ENCODE data around the gene INPP5A. TPM values are rescaled to one million over a fixed set of nuclear protein-coding genes. Genes with fewer than 3 reads are reported as not detected.

INPP5A gene
- total and polyA plus RNA-seq, 2 of the 13 experiments (the other 11 are each of a cell fraction or from before 2014, with no cell fraction given): 17.5 to 37.9 TPM

DNA sequence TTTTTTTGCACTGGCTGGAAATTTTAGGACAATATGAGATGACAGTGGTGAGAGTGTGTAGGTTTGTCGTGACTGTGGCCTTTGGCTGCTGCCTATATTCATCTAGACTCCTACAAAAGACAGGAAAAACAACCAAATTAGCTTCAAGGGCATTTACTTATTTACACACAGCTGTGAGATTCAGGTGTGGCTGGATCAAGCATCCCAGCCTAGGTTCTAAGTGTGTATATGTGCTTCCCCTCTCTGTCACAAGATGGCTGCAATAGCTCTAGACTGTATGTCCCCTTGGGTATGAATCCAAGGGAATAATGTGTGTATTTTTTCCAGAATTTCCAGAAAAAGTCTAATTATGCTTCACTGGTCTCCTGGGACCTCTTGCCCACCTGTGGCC lies 25.5 kb upstream of the INPP5A start:
- H3K4me2 ChIP-seq (ENCODE audit: low read depth, low read length): no peak overlapping the region
- H3K4me1 ChIP-seq (ENCODE audit: insufficient read depth, low read length): peaks cover 25% of the 10 kb centered on the region
- POLR2A ChIA-PET: no interaction called here
- ATAC-seq: no peak
- no peak overlapping the region for H3K9ac ChIP-seq (ENCODE audit: insufficient read depth, low read depth, low read length)
- no peak overlapping the region for H3K27ac ChIP-seq (ENCODE audit: extremely low read length, insufficient read depth, low read length)
- no peaks in the 10 kb centered on the region for H3K36me3 ChIP-seq (replicated peaks in 1 of 2; ENCODE audit: control insufficient read depth in 1 of 2, insufficient read depth in 2 of 2, low read length in 2 of 2)
- H3K4me3 ChIP-seq (replicated peaks in 1 of 3; ENCODE audit: insufficient read depth in 1 of 3, low read depth in 2 of 3, low read length in 3 of 3): no peak overlapping the region
- intact Hi-C loops (cut with micrococcal nuclease; ENCODE audit: unreplicated experiment) (no loop called here), in situ Hi-C loops (cut with HindIII; ENCODE audit: extremely low pct_ligation_motif_present, low pct_unique_long_range_greater_than_20kb) (no loop called here)
- peaks cover 7 to 38% of the 10 kb centered on the region in 2 experiments; a peak in 4 of 5 replicates for H3K27me3 ChIP-seq (ENCODE audit: control insufficient read depth in 1 of 2, insufficient read depth in 2 of 2, low read length in 2 of 2)
- DNase-seq (ENCODE audit: low spot score): no peak
- WGBS (ENCODE audit: low lambda C conversion rate): 12% methylated on average over 1 of the region's 1 CpG
- FAIRE-seq: no peak
- no TSS peak for BruUV-seq (replicated peaks)
- H3K79me2 ChIP-seq (ENCODE audit: insufficient read depth, low read length): no peaks in the 10 kb centered on the region
- no peak overlapping the region for H2AFZ ChIP-seq (ENCODE audit: low read length)
- no peaks in the 10 kb centered on the region for H3K9me3 ChIP-seq (ENCODE audit: low read length)
- 0 out of 2 replicates have a peak, but pooled peaks cover 5% of the 10 kb centered on the region for H4K20me1 ChIP-seq (ENCODE audit: insufficient read depth, low read length)
- CTCF ChIA-PET (ENCODE audit: low intra/inter-chr PET ratio, low total read pairs): no interaction called here
- TF ChIP-seq, protein P1, sequence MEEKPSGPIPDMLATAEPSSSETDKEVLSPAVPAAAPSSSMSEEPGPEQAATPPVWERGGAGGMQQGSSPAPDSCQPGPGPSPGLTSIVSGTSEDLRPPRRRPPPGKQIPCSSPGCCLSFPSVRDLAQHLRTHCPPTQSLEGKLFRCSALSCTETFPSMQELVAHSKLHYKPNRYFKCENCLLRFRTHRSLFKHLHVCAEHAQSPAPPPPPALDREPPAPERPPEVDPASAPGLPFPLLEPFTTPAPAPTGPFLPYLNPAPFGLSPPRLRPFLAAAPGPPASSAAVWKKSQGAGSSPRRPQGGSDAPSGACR (CRISPR knock-in tag; IDR thresholded peaks at IDR 0.05): no peak
- no peak for TF ChIP-seq ZNF484 (CRISPR knock-in tag; IDR thresholded peaks at IDR 0.05; ENCODE audit: borderline replicate concordance, low read depth)
- TF ChIP-seq ZNF329 (CRISPR knock-in tag; IDR thresholded peaks at IDR 0.05; ENCODE audit: low read depth): peak; percentile 97

DNA sequence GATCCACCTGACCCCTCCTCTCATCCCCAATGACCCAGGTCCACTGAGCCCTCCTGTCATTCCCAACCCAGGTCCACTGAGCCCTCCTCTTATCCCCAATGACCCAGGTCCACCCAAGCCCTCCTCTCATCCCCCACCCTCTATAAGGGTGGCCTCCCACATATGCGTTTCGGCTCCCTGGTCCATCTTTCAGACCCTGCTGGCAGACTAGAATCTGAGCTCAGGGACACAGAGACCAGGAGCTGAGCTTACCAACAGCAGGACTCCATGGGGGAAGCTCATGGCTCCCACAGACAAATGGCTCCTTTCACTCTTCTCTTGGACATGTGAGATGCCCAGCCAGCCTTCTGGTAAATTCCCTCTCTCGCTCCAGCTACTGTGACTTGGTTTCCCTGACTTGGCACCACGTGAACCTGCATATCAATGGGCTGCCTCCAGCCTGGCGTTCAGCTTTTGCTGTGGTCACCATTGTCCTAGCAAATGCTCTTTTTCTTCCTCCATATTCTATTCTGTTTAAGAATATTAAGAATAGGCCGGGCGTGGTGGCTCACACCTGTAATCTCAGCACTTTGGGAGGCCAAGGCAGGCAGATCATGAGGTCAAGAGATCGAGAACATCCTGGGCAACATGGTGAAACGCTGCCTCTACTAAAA lies 24.8 kb upstream of the INPP5A start:
- ChIA-PET CTCF (ENCODE audit: low intra/inter-chr PET ratio, low total read pairs) (no interaction called here), POLR2A (no interaction called here)
- FAIRE-seq (no peak), DNase-seq (ENCODE audit: low spot score) (no peak), ATAC-seq (no peak)
- Histone ChIP-seq H3K4me2 (ENCODE audit: low read depth, low read length) (no peak overlapping the region), H3K27me3 (ENCODE audit: control insufficient read depth in 1 of 2, insufficient read depth in 2 of 2, low read length in 2 of 2) (peaks cover 6 to 33% of the 10 kb centered on the region in 2 experiments; a peak in 4 of 5 replicates), H3K27ac (ENCODE audit: extremely low read length, insufficient read depth, low read length) (no peak overlapping the region), H3K79me2 (ENCODE audit: insufficient read depth, low read length) (no peaks in the 10 kb centered on the region), H3K4me3 (replicated peaks in 1 of 3; ENCODE audit: insufficient read depth in 1 of 3, low read depth in 2 of 3, low read length in 3 of 3) (no peak overlapping the region), H3K9ac (ENCODE audit: insufficient read depth, low read depth, low read length) (no peak overlapping the region), H2AFZ (ENCODE audit: low read length) (no peak overlapping the region), H4K20me1 (ENCODE audit: insufficient read depth, low read length) (no peaks in the 10 kb centered on the region), H3K36me3 (replicated peaks in 1 of 2; ENCODE audit: control insufficient read depth in 1 of 2, insufficient read depth in 2 of 2, low read length in 2 of 2) (no peaks in the 10 kb centered on the region), H3K4me1 (ENCODE audit: insufficient read depth, low read length) (peaks cover 31% of the 10 kb centered on the region), H3K9me3 (ENCODE audit: low read length) (no peaks in the 10 kb centered on the region)
- 53% methylated on average over 9 of the region's 9 CpGs for WGBS (ENCODE audit: low lambda C conversion rate)
- no TSS peak for BruUV-seq (replicated peaks)
- in situ Hi-C loops (cut with HindIII; ENCODE audit: extremely low pct_ligation_motif_present, low pct_unique_long_range_greater_than_20kb): no loop called here
- intact Hi-C loops (cut with micrococcal nuclease; ENCODE audit: unreplicated experiment): no loop called here
- TF ChIP-seq ZNF709 (CRISPR knock-in tag; IDR thresholded peaks at IDR 0.05): no peak
- TF ChIP-seq, protein P1 (CRISPR knock-in tag; IDR thresholded peaks at IDR 0.05): no peak
- no peak for TF ChIP-seq SNRNP70 (IDR thresholded peaks at IDR 0.05; ENCODE audit: low read depth, low read length)
- no peak for TF ChIP-seq SOX5 (CRISPR knock-in tag; IDR thresholded peaks at IDR 0.05; ENCODE audit: borderline replicate concordance)
- TF ChIP-seq, protein P2, sequence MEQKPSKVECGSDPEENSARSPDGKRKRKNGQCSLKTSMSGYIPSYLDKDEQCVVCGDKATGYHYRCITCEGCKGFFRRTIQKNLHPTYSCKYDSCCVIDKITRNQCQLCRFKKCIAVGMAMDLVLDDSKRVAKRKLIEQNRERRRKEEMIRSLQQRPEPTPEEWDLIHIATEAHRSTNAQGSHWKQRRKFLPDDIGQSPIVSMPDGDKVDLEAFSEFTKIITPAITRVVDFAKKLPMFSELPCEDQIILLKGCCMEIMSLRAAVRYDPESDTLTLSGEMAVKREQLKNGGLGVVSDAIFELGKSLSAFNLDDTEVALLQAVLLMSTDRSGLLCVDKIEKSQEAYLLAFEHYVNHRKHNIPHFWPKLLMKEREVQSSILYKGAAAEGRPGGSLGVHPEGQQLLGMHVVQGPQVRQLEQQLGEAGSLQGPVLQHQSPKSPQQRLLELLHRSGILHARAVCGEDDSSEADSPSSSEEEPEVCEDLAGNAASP (CRISPR knock-in tag; IDR thresholded peaks at IDR 0.05; ENCODE audit: borderline replicate concordance): no peak
- no peak for TF ChIP-seq ATF7 (IDR thresholded peaks at IDR 0.05)
- TF ChIP-seq ATF7 (CRISPR knock-in tag; IDR thresholded peaks at IDR 0.05): no peak
- no peak for TF ChIP-seq ZNF329 (CRISPR knock-in tag; IDR thresholded peaks at IDR 0.05; ENCODE audit: low read depth)
- no peak for TF ChIP-seq ZNF850 (CRISPR knock-in tag; conservative IDR thresholded peaks at IDR 0.05)
- TF ChIP-seq POLR2AphosphoS5 (IDR thresholded peaks at IDR 0.05; ENCODE audit: low read depth, low read length): no peak
- TF ChIP-seq ZSCAN9 (CRISPR knock-in tag; IDR thresholded peaks at IDR 0.05; ENCODE audit: borderline replicate concordance): no peak
- TF ChIP-seq, protein P3, sequence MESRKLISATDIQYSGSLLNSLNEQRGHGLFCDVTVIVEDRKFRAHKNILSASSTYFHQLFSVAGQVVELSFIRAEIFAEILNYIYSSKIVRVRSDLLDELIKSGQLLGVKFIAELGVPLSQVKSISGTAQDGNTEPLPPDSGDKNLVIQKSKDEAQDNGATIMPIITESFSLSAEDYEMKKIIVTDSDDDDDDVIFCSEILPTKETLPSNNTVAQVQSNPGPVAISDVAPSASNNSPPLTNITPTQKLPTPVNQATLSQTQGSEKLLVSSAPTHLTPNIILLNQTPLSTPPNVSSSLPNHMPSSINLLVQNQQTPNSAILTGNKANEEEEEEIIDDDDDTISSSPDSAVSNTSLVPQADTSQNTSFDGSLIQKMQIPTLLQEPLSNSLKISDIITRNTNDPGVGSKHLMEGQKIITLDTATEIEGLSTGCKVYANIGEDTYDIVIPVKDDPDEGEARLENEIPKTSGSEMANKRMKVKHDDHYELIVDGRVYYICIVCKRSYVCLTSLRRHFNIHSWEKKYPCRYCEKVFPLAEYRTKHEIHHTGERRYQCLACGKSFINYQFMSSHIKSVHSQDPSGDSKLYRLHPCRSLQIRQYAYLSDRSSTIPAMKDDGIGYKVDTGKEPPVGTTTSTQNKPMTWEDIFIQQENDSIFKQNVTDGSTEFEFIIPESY (CRISPR knock-in tag; IDR thresholded peaks at IDR 0.05): no peak

Measured in HepG2 (cell line).